Measurements from ENCODE around the gene XXYLT1.

Gene XXYLT1

GRCh38 chr3:195208183-195208582 is 62.8 kb downstream of the XXYLT1 start:
- Histone ChIP-seq H3K36me3 (peaks cover 0 to 9% (median 0%) of the 10 kb centered on the region in 11 experiments; a peak in 4 of 22 replicates), H3K4me1 (peaks cover 40 to 71% (median 62%) of the 10 kb centered on the region in 10 experiments), H3K27ac (no peak overlapping the region), H4K20me1 (peaks cover 0 to 63% (median 30%) of the 10 kb centered on the region in 11 experiments; a peak in 16 of 22 replicates), H3K9me3 (replicated peaks in 1 of 11) (peaks cover 0 to 8% (median 0%) of the 10 kb centered on the region in 11 experiments; a peak in 2 of 22 replicates), H3K4me2 (peak overlapping the region in 9 of 11 experiments; percentile 20 to 75 (median 67); a peak in 13 of 22 replicates), H3K4me3 (no peak overlapping the region), H3K9ac (no peak overlapping the region), H3K27me3 (no peaks in the 10 kb centered on the region)
- no peak for TF ChIP-seq Cebpa-rat (IDR thresholded peaks at IDR 0.05)

GRCh38 chr3:195207731-195208130 is 63.2 kb downstream of the XXYLT1 start:
- peaks cover 0 to 9% (median 0%) of the 10 kb centered on the region in 11 experiments; a peak in 4 of 22 replicates for H3K36me3 ChIP-seq
- peak overlapping the region in 4 of 11 experiments; percentile 65 to 75 (median 72); a peak in 4 of 22 replicates for H3K4me2 ChIP-seq

GRCh38 chr3:195207056-195207455 is 63.9 kb downstream of the XXYLT1 start:
- TF ChIP-seq Cebpa-rat (IDR thresholded peaks at IDR 0.05), result no peak
- Histone ChIP-seq H3K36me3 (peaks cover 0 to 9% (median 0%) of the 10 kb centered on the region in 11 experiments; a peak in 4 of 22 replicates), H3K4me3 (no peak overlapping the region), H4K20me1 (peaks cover 0 to 59% (median 30%) of the 10 kb centered on the region in 11 experiments; a peak in 16 of 22 replicates), H3K9me3 (replicated peaks in 1 of 11) (peaks cover 0 to 8% (median 0%) of the 10 kb centered on the region in 11 experiments; a peak in 1 of 22 replicates), H3K4me1 (peaks cover 40 to 71% (median 62%) of the 10 kb centered on the region in 10 experiments), H3K9ac (no peak overlapping the region), H3K4me2 (no peak overlapping the region), H3K27ac (no peak overlapping the region), H3K27me3 (no peaks in the 10 kb centered on the region)

More at GRCh38 chr3:195207731-195208130, 63.2 kb downstream of the XXYLT1 start:
- Histone ChIP-seq H3K27me3 (no peaks in the 10 kb centered on the region), H3K4me1 (peaks cover 40 to 71% (median 62%) of the 10 kb centered on the region in 10 experiments), H3K27ac (no peak overlapping the region), H3K4me3 (no peak overlapping the region), H4K20me1 (peaks cover 0 to 64% (median 30%) of the 10 kb centered on the region in 11 experiments; a peak in 16 of 22 replicates), H3K9ac (no peak overlapping the region), H3K9me3 (replicated peaks in 1 of 11) (peaks cover 0 to 8% (median 0%) of the 10 kb centered on the region in 11 experiments; a peak in 1 of 22 replicates)
- TF ChIP-seq Cebpa-rat (IDR thresholded peaks at IDR 0.05), result no peak

- H3K4me3 ChIP-seq, result no peak overlapping the region
- H3K9ac ChIP-seq, result peak overlapping the region in 2 of 11 experiments; percentile 16 to 20; a peak in 1 of 22 replicates
- H3K36me3 ChIP-seq, result peaks cover 0 to 15% (median 7%) of the 10 kb centered on the region in 11 experiments; a peak in 9 of 22 replicates
- H3K9me3 ChIP-seq (replicated peaks in 1 of 11), result peaks cover 0 to 8% (median 0%) of the 10 kb centered on the region in 11 experiments; a peak in 2 of 22 replicates
- H3K4me2 ChIP-seq, result peak overlapping the region; percentile 33 to 73 (median 61)
- no peaks in the 10 kb centered on the region for H3K27me3 ChIP-seq
- H4K20me1 ChIP-seq, result peaks cover 0 to 44% (median 27%) of the 10 kb centered on the region in 11 experiments; a peak in 16 of 22 replicates
- peaks cover 27 to 64% (median 49%) of the 10 kb centered on the region in 10 experiments for H3K4me1 ChIP-seq
- peak overlapping the region in 4 of 11 experiments; percentile 4 to 46 (median 23); a peak in 4 of 22 replicates for H3K27ac ChIP-seq
- TF ChIP-seq Cebpa-rat (IDR thresholded peaks at IDR 0.05), result no peak
Measured at GRCh38 chr3:195204360-195205163, 66.4 kb downstream of the XXYLT1 start.

GRCh38 chr3:195203606-195204005 is 67.4 kb downstream of the XXYLT1 start:
- no peak overlapping the region for H3K4me3 ChIP-seq
- H3K36me3 ChIP-seq, result peaks cover 0 to 17% (median 8%) of the 10 kb centered on the region in 11 experiments; a peak in 9 of 22 replicates
- H3K9ac ChIP-seq, result no peak overlapping the region
- no peaks in the 10 kb centered on the region for H3K27me3 ChIP-seq
- no peak for TF ChIP-seq Cebpa-rat (IDR thresholded peaks at IDR 0.05)
- H3K4me1 ChIP-seq, result peaks cover 22 to 54% (median 41%) of the 10 kb centered on the region in 10 experiments
- peak overlapping the region in 8 of 11 experiments; percentile 15 to 72 (median 54); a peak in 7 of 22 replicates for H3K4me2 ChIP-seq
- H4K20me1 ChIP-seq, result peaks cover 0 to 34% (median 17%) of the 10 kb centered on the region in 11 experiments; a peak in 12 of 22 replicates
- H3K27ac ChIP-seq, result no peak overlapping the region
- peaks cover 0 to 8% (median 0%) of the 10 kb centered on the region in 11 experiments; a peak in 2 of 22 replicates for H3K9me3 ChIP-seq (replicated peaks in 1 of 11)

- Histone ChIP-seq H3K4me3 (no peak overlapping the region), H3K4me2 (peak overlapping the region in 3 of 11 experiments; percentile 1 to 35 (median 28); a peak in 2 of 22 replicates), H3K9me3 (replicated peaks in 1 of 11) (peaks cover 0 to 5% (median 0%) of the 10 kb centered on the region in 11 experiments; a peak in 2 of 22 replicates), H3K9ac (no peak overlapping the region), H3K27ac (no peak overlapping the region), H3K4me1 (peaks cover 36 to 54% (median 42%) of the 10 kb centered on the region in 10 experiments), H4K20me1 (peaks cover under 1 to 33% (median 21%) of the 10 kb centered on the region in 11 experiments; a peak in 15 of 22 replicates), H3K27me3 (no peaks in the 10 kb centered on the region), H3K36me3 (peaks cover 0 to 11% (median 7%) of the 10 kb centered on the region in 11 experiments; a peak in 7 of 22 replicates)
- no peak for TF ChIP-seq Cebpa-rat (IDR thresholded peaks at IDR 0.05)
Measured at GRCh38 chr3:195201295-195201694, 69.7 kb downstream of the XXYLT1 start.

- Histone ChIP-seq H3K27me3 (no peaks in the 10 kb centered on the region), H3K9me3 (replicated peaks in 1 of 11) (peaks cover 0 to 5% (median 0%) of the 10 kb centered on the region in 11 experiments; a peak in 2 of 22 replicates), H3K27ac (no peak overlapping the region), H3K36me3 (peaks cover 0 to 11% (median 7%) of the 10 kb centered on the region in 11 experiments; a peak in 7 of 22 replicates), H3K9ac (no peak overlapping the region), H4K20me1 (peaks cover 5 to 43% (median 29%) of the 10 kb centered on the region in 11 experiments; a peak in 17 of 22 replicates), H3K4me3 (no peak overlapping the region), H3K4me2 (no peak overlapping the region), H3K4me1 (peaks cover 41 to 54% (median 46%) of the 10 kb centered on the region in 10 experiments)
- no peak for TF ChIP-seq Cebpa-rat (IDR thresholded peaks at IDR 0.05)
Measured at GRCh38 chr3:195200010-195200822, 70.7 kb downstream of the XXYLT1 start.

Measured in BLaER1 treated with 17β-estradiol and CSF1 and Interleukin-3, amounts not matched to agents 10 nM and 100 nM (cell line).